H1 (cell line): ENCODE data around the gene DCP1B. TPM values are rescaled to one million over a fixed set of nuclear protein-coding genes. Genes with fewer than 3 reads are reported as not detected.

Source experiments
- CHD1 ChIP-seq: IDR thresholded peaks from 2 replicates; pipeline ENCODE4 v1.6.1; 2012; ENCODE audit warnings: low read depth, low read length, improper control_type of control experiment
- CHD2 ChIP-seq: IDR thresholded peaks from 2 replicates; pipeline ENCODE4 v1.6.1; 2012; ENCODE audit warnings: low read length, improper control_type of control experiment
- CREB1 ChIP-seq: IDR thresholded peaks from 2 replicates; pipeline ENCODE4 v1.6.1; 2012; ENCODE audit warnings: inconsistent platforms
- E2F6 ChIP-seq: IDR thresholded peaks from 2 replicates; pipeline ENCODE4 v1.6.1; 2012; ENCODE audit warnings: inconsistent platforms
- KDM1A ChIP-seq: fragments of 200-600, 300-600 bp; sonication (generic); IDR thresholded peaks from 2 replicates; pipeline ENCODE4 v1.7.1; 2016; ENCODE audit warnings: mild to moderate bottlenecking, low read length, borderline replicate concordance
- NANOG ChIP-seq: IDR thresholded peaks from 2 replicates; pipeline ENCODE4 v1.6.1; 2011; ENCODE audit warnings: low read length, low read depth, mild to moderate bottlenecking, inconsistent platforms; ENCODE audit not compliant: insufficient read depth, poor library complexity, severe bottlenecking
- NRF1 ChIP-seq: IDR thresholded peaks from 2 replicates; pipeline ENCODE4 v1.6.1; 2011; ENCODE audit warnings: mild to moderate bottlenecking, low read depth, low read length, improper control_type of control experiment
- PHF8 ChIP-seq: fragments of 200-600 bp; sonication (generic); conservative IDR thresholded peaks from 2 replicates; pipeline ENCODE4 v1.7.1; 2012; ENCODE audit warnings: low read depth, mild to moderate bottlenecking, inconsistent platforms, low read length, moderate library complexity
- POLR2A ChIP-seq, 2 experiments: IDR thresholded peaks; 1 replicate in 1 of 2; 2 replicates in 1 of 2; pipeline ENCODE4 v1.6.1; 2011; ENCODE audit warnings: low read depth in 2 of 2, low read length in 2 of 2, mild to moderate bottlenecking in 2 of 2; ENCODE audit errors: control extremely low read depth in 1 of 2
- POU5F1 ChIP-seq: IDR thresholded peaks from 2 replicates; pipeline ENCODE4 v1.6.1; 2011; ENCODE audit warnings: low read depth, mild to moderate bottlenecking, low read length, moderate library complexity
- SIN3A ChIP-seq, 2 experiments: IDR thresholded peaks in 1 of 2; conservative IDR thresholded peaks in 1 of 2; 2 replicates each; pipeline ENCODE4 v1.6.1; 2011 to 2012; ENCODE audit warnings: low read length in 2 of 2, improper control_type of control experiment in 1 of 2, low read depth in 1 of 2, mild to moderate bottlenecking in 1 of 2
- SP1 ChIP-seq: IDR thresholded peaks from 2 replicates; pipeline ENCODE4 v1.6.1; 2011; ENCODE audit warnings: low read depth, low read length
- SRF ChIP-seq: IDR thresholded peaks from 2 replicates; pipeline ENCODE4 v1.6.1; 2011; ENCODE audit warnings: mild to moderate bottlenecking, low read depth, low read length, moderate library complexity
- SUZ12 ChIP-seq: fragments of 200-600 bp; sonication (generic); IDR thresholded peaks from 2 replicates; pipeline ENCODE4 v1.6.1; 2012; ENCODE audit warnings: mild to moderate bottlenecking, inconsistent platforms, low read length, moderate library complexity, mixed read lengths
- TAF7 ChIP-seq: optimal IDR thresholded peaks from 2 replicates; pipeline ENCODE3; 2011; ENCODE audit warnings: low read depth, mild to moderate bottlenecking, inconsistent platforms, low read length, moderate library complexity, borderline replicate concordance
- TBP ChIP-seq: IDR thresholded peaks from 2 replicates; pipeline ENCODE4 v1.6.1; 2011; ENCODE audit warnings: low read depth, low read length, improper control_type of control experiment
- TCF12 ChIP-seq: IDR thresholded peaks from 2 replicates; pipeline ENCODE4 v1.6.1; 2011; ENCODE audit warnings: low read depth, mild to moderate bottlenecking, low read length
- polyA plus RNA-seq, 7 experiments: library from polyadenylated mRNA; depleted of rRNA in 3 of 7; stranded (reverse) in 5 of 7; unstranded in 2 of 7; fragments of >200 nt in 5 of 7; fragments of 200-250 nt in 2 of 7; gene quantifications; 1 replicate in 5 of 7; 2 replicates in 1 of 7; 4 replicates in 1 of 7; pipeline versions ENCODE4 v1.2.1 to v1.2.3, GENCODE V29; 2011 to 2013; ENCODE audit warnings: missing spikeins in 2 of 7, mixed read lengths in 2 of 7
- total RNA-seq: library from RNA; stranded (reverse); fragmentation: NEBNext Ultra II Directional; extraction: Animal tissue kit (Norgen Biotek cat#: 25700); gene quantifications from 2 replicates; pipeline ENCODE4 v1.2.1, GENCODE V29; 2021

Gene DCP1B
- total and polyA plus RNA-seq, 2 of the 8 experiments (the other 6 are each of a cell fraction or from before 2014, with no cell fraction given), result 14.8 to 29.0 TPM

- TF ChIP-seq SIN3A (conservative IDR thresholded peaks at IDR 0.05 in 1 of 2, IDR thresholded peaks at IDR 0.05 in 1 of 2; ENCODE audit: low read depth in 1 of 2, low read length in 2 of 2) (no peak), TCF12 (0 out of 2 replicates have a peak, but pooled peaks have one; percentile 21), NANOG (no peak), CHD1 (no peak), PHF8 (no peak), POLR2A (IDR thresholded peaks at IDR 0.05; ENCODE audit: control extremely low read depth in 1 of 2, low read depth in 2 of 2, low read length in 2 of 2) (no peak), NRF1 (peak; percentile 55), KDM1A (no peak), TAF7 (no peak), TBP (no peak), E2F6 (peak; percentile 90), SP1 (no peak), CREB1 (no peak), SRF (no peak), POU5F1 (no peak), SUZ12 (no peak), CHD2 (no peak)
Measured at GRCh38 chr12:2034633-2035430, 30.6 kb upstream of the DCP1B start (continued).
